Gastroesophageal sphincter (tissue), 3 donors: ENCODE data around the gene TCTN2.

Source experiments
- POLR2A ChIP-seq, 2 donors: fragments of 450-650 bp; IDR thresholded peaks; one replicate each; pipeline ENCODE4 v1.6.1; 2017; ENCODE audit warnings: antibody characterized with exemption in 2 of 2, mild to moderate bottlenecking in 2 of 2, moderate library complexity in 1 of 2
- TF ChIP-seq, protein P1 (sequence below), 4 experiments: fragments of 200-600 bp in 2 of 4; fragments of 450-650 bp in 2 of 4; sonication (generic) in 1 of 4; IDR thresholded peaks; one replicate each; pipeline ENCODE4 v1.5.1; 2017 to 2019; ENCODE audit warnings: antibody characterized with exemption in 4 of 4, mild to moderate bottlenecking in 2 of 4, moderate library complexity in 2 of 4

DNA sequence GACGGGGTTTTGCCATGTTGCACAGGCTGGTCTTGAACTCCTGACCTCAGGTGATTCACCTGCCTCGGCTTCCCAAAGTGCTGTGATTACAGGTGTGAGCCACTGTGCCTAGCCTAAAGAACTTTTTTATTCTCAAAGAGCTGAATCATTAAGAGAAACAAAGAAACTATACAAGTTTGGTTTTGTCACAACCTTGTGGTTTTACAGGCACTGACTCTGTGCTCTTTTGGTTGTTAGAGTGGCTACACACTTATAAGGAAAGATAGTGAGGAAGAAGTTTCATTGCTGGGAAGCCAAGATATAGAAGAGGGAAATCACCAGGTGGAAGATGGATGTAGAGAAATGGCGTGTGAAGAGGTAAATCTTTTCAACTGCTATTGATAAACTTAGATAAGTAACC lies 81.1 kb downstream of the TCTN2 start:
- TF ChIP-seq, protein P1, sequence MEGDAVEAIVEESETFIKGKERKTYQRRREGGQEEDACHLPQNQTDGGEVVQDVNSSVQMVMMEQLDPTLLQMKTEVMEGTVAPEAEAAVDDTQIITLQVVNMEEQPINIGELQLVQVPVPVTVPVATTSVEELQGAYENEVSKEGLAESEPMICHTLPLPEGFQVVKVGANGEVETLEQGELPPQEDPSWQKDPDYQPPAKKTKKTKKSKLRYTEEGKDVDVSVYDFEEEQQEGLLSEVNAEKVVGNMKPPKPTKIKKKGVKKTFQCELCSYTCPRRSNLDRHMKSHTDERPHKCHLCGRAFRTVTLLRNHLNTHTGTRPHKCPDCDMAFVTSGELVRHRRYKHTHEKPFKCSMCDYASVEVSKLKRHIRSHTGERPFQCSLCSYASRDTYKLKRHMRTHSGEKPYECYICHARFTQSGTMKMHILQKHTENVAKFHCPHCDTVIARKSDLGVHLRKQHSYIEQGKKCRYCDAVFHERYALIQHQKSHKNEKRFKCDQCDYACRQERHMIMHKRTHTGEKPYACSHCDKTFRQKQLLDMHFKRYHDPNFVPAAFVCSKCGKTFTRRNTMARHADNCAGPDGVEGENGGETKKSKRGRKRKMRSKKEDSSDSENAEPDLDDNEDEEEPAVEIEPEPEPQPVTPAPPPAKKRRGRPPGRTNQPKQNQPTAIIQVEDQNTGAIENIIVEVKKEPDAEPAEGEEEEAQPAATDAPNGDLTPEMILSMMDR (IDR thresholded peaks at IDR 0.05) = no peak
- no peak for TF ChIP-seq POLR2A (IDR thresholded peaks at IDR 0.05)
